Lung microvascular endothelial cell (primary cell): ENCODE data around the gene UNC80. TPM values are rescaled to one million over a fixed set of nuclear protein-coding genes. Genes with fewer than 3 reads are reported as not detected.

Experiments
- DNase-seq, 2 donors: peaks; one replicate each; pipeline versions ENCODE4 v3.0.0 to v3.0.0-alpha.2; 2010; ENCODE audit warnings: low read depth in 2 of 2
- total RNA-seq: library from RNA; depleted of rRNA; stranded (reverse); fragments of >200 nt; gene quantifications from 2 replicates; pipeline ENCODE4 v1.2.1, GENCODE V29; 2014

Gene UNC80
- total RNA-seq, 1 donor from 2014 or later: 0.20 TPM

DNA sequence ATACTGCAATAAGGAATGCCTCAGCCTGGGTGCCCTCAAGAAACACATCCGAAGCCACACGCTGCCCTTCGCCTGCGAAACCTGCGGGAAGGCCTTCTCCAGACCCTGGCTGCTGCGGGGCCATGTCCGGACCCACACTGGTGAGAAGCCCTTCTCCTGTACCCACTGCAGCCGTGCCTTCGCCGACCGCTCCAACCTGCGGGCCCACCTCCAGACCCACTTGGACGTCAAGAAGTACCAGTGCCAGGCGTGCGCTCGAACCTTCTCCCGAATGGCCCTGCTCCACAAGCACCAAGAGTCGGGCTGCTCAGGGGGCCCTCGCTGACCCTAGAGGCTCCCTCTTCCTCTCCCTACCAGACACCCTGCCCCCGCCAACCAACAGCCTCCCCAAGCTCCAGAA, 37.6 kb downstream of the UNC80 start:
- DNase-seq: no peak

DNA sequence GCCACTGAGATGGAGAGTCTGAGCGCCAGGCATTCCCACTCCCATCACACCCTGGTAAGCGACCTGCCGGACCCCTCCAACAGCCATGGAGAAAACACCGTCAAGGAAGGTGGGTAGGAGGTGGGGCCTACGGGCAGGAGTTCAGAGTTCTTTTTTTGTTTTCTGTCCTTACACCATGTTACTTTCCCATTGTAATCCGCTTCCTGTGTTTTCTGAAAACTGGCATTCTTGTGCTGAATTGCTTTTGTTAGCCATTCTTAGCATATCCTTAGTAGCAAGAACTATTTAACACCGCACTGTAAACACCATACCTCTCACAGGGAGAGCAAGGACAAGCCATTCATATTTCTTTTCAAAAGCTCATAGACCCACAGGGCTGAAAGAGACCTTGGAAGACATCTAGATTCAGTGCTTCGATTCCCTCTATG, 46.2 kb downstream of the UNC80 start:
- DNase-seq: peak; percentile 3 to 30

DNA sequence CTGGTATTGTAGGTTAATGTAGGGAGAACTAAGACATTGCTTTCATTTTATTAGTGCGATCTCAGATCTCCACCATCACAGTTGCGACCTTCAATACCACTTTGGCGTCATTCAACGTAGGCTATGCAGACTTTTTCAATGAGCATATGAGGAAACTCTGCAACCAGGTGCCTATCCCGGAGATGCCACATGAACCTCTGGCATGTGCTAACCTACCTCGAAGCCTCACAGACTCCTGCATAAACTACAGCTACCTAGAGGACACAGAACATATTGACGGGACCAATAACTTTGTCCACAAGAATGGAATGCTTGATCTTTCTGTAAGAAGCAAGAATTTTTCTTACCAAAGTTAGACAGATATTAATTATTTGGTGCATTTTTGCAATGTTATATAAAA, 47.3 kb downstream of the UNC80 start:
- DNase-seq: no peak

DNA sequence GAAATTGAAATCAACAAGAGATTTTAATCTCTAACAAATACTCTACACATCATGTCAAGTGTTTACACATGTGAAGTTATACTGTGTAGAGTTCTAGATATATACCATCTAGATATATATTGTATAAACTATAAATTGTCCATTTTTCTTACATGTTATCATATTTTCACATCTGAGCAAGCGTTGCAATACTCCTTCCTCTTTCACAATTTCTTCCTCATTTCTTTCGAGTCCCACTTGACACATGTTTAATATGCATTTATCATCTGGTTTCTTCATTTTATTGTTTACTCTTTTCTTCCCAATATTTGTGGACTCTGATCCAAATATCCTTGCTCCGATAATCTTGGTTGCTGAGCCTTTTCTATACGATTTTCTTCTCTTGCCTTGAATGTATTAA, 50.2 kb downstream of the UNC80 start:
- DNase-seq: no peak

DNA sequence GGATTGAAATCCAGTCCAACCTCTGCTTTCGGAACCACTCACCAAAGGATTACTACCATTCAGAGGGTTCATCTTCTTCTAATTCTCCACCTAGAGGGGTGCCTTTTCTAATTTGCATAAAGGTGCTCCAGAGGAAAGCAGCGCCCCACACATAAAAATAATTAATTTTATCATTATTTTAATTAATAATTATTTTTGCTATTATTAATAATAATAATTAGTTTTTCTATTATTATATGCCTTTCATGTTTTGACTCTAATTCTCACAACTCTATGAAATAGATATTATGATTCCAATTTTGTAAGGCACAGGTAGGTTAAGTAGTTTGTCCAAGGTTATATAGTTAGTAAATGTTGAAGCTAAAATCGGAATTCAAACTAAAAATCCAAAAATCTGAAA, 51.9 kb downstream of the UNC80 start:
- DNase-seq: no peak

DNA sequence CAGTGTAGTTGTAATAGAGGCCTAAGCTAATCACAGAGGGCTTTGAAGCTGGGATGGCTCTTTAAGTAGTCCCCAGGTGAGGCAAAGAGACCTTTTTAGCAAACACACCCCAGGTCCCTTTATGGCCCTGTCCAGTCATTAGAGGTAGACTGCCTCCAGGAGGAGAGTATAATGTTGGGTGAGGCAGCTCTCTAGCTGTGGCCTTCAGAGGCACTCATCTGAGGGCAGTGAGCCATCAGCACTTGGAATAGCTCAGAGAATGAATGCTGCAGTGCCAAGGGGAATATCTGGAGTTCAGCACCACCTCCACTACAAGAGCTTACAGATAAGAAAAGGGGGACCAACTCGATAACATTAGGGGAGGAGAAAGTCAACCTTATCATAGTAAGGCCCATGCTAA, 52.8 kb downstream of the UNC80 start:
- DNase-seq: no peak

DNA sequence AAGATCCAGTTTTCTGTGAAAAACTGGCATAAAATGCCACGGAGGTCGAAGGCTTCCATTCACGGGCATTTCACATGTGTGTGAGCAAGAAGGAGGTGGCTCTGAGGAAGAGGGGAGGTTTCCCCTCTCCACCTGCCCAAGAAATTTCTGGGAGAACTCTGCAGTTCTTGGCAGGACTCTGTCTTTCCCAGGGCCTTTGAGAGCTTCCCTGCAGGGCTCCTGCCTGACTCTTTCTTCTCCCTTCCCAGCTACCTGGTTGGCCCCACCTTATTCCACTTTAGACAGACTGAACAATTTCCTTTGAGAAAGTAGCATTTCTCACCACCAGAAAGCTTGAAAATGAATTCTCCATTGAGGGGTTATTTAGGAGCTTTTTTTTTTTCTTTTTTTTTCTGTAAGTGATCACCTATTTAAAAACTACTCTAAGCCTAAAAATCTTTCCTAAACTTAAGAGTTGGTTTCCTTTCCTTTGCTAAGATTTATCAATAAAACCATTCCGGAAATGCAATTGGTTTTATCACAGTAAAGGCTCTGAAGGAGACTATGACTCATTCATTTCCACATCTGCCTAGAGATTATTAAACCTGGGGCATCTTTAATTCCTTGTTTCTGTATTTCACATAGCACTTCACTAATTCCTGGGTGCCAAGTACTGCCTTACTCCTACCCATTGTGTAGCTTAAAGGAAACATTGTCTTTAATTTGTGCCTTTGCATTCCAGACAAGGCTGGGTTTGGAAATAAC, 59.3 kb downstream of the UNC80 start:
- DNase-seq: no peak

DNA sequence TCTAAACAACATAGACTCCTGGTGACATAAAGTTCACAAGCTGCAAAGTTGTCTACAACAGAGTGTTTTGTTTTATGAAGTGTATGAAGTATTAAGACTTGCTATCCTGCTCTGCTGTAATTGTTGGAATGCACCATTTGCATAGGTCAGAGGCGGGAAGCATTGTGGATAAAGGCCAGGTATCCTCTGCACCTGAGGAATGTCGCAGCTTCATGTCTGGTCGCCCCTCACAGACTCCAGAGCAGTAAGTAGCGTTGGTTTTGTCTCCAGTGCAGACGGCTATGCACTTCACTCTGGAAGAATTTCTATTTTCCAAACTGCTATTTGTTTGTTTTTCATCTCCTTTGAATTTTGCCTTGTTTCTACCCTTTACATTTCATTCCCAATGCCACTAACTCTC, 63.1 kb downstream of the UNC80 start:
- DNase-seq: no peak

DNA sequence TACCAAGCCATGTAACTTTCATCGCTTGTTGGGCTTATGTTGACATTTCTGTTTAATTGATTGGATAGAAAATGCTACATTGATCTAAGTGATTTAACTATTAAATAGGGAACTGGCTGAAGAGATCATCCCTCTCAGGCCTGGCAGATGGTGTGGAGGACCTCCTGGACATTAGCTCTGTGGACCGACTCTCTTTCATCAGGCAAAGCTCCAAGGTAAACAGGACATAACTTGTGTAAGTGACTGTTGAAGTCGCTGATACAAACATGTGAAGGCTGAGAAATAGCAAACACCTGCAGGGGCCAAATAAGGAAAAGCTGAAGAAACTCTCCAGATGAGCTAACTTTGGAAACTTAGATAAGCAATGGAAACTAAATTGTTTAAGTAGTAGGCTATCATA, 68.8 kb downstream of the UNC80 start:
- peak in 1 of 2 donors; percentile 5 for DNase-seq

DNA sequence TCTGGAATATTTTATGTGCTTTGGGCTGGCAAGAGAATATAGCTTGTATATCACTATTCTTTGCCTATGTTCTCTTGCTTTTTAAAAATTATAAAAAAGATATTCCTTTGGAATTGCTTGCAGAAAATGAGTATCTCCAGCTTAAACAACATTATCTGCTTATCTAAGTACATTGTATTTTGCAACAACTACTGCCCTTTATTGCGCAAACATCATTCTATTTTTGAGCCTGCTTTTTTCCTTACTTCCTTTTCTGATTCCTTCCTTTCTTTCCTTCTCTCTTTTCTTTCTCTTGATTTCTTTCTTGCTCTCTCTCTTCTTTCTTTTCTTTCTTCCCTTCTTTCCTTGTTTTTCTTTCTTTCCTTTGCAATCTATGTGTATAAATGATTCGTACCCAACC, 74.0 kb downstream of the UNC80 start:
- no peak for DNase-seq

DNA sequence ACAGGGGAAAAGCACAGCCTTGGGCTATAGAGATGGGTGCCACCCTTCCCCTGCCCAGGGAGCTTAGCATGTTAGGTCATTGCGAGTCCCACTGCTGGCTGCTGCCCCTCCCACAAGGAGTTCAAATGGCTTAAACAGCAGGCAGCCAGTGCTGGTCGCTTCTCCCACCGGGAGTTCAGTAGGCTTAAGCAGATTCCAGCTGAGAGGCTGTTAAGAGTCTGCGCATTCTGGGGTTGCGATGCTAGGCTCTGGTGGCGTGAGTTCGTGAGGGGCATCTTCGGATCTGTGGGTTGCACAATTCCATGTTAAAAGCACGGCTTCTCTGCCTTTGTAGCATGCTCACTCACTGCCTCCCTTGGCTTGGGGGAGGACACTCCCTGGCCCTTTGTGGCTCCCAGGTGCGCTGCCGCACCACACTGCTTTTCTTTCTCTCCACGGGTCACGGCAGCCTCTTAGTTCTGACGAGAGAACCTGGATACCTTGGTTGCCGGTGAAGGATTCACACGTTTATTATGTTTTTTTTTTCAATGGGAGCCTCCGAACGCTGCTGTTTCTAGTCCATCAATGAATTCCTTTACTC, 93.2 kb downstream of the UNC80 start:
- no peak for DNase-seq

DNA sequence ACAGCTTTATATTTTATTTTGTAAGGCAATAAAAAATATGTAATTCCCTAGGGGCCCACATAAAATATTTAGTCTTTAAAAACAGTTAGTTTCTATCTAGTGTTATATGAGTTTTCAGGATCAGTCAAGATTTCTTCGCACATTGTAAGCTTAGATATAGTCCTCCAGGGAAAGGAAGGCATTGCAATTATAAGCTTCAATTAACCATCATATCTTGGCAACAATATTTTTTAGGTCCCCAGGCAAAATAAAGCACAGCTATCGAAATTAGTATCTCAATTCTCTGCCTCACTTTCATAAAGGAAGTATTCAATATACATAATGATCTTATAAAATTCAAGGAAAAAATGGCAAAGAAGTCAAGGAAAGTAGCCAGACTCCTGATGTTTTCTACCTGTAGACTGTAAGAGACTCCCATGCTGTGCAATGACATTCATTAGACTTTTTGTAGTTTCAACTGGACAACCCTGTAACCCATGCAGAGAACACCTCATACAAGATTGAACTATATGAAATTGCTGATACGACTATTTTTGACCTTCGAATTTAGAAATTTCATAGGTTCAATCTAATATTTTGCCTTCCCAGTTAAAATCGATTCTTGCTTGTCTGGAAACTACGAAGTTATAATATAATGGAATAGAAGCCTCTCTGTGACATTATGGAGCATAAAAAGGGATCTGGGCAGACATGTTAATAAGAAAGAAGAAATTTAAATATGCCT, 96.8 kb downstream of the UNC80 start:
- no peak for DNase-seq

DNA sequence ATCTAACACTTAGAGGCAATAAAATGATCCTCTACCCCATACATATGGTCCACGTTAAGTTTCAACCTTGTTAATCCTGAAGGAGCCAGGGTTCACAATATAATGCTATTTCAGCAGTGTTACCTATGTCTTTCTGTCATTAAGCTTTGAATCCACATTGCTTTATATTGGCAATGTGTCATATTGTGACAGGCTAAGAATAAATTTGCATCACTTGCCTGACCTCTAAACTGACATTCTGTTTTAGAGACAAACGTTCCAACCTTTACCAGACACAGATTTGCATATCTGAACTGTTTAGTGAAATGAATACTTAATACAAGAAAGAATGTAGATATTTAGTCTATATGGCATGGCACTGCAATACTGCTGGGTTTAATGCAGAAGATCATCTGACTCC, 98.4 kb downstream of the UNC80 start:
- DNase-seq: no peak

DNA sequence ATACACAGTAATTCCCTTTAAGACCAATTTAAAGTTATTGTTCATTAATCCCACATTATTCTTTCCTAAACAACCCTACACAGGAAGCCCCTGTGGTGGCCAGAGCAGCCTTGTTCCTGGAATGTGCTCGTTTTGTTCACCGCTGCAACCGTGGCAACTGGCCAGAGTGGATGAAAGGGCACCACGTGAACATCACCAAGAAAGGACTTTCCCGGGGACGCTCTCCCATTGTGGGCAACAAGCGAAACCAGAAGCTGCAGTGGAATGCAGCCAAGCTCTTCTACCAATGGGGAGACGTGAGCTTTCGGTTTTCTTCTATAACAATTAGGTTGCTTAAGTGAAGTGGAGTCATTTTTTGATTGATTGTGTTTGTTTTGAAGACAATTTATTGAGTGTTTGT, 101.0 kb downstream of the UNC80 start:
- peak; percentile 68 to 92 for DNase-seq

DNA sequence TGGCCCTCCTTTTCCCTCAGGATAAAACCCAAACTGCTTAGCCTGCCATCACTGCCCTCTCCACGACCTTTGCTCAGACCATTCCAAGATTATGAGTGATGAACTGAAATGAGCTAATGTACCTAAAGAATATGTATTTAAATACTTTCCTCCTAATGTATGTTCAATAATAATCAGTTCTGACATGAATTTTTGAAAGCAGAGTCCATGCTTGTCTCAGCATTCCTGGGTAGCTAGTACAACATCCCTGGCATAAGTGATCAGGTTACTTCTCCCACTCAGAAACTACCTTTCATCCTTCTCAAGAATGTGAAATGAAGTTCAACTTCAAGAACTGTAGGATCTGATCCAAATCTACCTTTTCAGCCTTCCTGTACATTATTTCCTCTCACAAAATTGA, 103.6 kb downstream of the UNC80 start:
- DNase-seq: no peak

DNA sequence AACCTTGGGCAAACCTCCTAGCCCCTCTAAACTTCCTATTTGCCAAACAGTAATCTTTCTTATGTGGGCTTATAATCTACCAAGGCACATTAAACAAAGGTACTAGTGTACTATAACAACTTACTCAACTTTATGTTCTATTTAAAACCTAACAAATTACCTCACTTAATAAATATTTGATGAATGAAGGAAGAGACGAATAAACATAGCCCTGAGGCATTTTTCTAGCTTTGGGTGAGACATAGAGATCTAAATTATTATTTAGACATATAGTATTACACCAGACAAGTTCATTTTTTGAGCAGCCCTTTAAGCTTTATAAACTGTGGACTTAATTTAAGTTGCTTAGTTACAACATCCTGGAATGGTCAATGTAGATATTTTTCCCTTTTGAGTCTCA, 104.6 kb downstream of the UNC80 start:
- peak in 1 of 2 donors; percentile 4 for DNase-seq

DNA sequence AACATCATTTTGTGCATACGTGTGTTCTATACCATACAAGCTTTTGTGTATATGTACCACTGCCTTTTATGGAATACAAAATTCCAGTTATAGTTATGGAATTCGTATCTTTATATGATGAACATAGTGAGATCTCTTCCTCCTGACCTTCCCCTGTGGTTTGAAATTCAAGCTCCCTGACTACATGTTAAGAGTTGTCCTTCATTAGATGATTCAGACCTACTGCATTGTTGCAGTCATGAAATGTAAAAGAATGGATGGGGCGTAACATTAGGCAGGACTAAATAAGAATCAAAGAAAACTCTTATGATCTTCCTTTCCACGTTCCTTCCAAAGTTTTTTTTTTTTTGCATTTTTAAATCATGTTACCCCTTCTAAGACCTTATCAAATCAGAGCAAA, 107.1 kb downstream of the UNC80 start:
- no peak for DNase-seq

DNA sequence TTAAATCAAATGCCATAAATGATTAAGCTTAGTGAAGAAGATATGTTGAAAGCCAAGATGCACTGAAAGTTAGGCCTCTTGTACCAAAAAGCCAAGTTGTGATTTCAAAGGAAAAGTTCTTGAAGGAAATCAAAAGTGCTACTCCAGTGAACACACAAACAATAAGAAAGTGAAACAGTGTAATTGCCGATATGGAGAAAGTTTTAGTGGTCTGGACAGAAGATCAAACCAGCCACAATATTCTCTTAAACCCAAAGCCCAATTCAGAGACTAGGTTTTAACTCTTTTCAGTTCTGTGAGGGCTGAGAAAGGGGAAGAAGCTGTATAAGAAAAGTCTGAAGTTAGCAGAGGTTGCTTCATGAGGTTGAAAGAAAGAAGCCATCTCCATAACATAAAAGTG, 129.0 kb downstream of the UNC80 start:
- DNase-seq: no peak

DNA sequence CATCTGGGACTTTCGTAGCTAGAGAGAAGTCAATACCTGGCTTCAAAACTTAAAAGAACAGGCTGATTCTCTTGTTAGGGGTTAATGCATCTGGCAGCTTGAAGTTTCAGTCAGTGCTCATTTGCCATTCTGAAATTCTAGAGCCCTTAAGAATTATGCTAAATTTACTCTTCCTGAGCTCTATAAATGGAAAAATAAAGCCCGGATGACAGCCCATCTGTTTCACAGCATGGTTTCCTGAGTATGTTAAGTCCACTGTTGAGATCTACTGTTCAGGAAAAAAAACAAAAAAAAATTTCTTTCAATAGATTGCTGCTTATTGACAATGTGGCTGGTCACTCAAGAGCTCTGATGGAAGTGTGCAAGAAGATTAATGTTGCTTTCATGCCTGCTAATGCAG, 129.5 kb downstream of the UNC80 start:
- DNase-seq: no peak

DNA sequence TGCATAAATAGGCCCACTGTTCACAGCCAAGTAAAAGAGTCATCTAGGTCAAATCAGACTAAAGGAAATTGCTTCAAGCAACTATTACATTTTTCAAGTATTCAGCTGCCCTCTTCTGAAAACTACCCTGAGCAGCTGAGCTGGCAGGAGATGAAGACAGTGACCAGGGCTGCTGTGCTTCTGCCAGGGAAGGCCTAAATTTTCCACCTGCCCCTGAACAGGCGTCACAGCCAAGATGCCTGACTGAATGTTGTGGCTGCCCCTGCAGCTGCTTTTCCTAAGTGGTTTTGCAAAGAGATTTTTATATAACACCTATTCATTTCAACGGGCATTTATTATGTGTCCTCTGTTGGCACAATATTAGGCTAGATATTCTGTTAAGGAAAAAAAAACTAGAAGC, 134.1 kb downstream of the UNC80 start:
- no peak for DNase-seq

DNA sequence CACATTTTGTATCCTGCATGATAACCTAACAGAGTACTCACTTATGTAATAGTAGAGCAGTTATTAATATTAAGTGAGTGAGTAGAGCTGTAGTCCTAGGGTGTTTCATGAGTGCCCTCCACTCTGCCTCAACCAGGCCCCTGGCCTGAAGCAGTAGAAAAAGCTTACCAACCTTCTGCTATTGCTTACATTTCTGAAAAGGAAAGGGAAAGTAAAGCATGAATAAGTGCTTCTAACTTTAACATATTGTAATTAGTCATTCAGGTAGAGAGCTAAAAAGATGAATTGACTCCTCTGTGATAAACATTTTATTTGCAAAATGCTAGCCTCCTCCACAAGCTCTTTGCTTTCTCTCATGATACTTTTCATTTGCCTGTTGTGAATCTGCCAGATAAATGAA, 136.1 kb downstream of the UNC80 start:
- DNase-seq: no peak

DNA sequence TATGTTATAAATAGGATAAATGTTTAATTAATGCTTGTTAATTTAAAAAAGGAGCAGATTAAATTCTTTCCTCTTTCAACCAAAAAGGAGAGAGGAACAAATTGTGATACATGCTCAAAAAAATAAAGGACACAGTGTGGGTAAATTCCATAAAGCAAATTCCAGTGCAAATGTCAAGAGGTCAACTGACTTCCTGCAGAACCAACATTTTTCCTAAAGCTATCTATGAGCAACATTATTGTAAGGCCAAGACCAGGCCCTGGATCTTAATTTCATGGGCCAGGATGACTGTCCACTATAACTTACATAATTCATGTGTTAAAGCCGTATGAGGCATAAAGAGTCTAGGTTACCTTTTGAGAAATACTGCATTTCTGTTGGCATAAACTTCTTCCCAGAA, 136.9 kb downstream of the UNC80 start:
- peak in 1 of 2 donors; percentile 71 for DNase-seq

DNA sequence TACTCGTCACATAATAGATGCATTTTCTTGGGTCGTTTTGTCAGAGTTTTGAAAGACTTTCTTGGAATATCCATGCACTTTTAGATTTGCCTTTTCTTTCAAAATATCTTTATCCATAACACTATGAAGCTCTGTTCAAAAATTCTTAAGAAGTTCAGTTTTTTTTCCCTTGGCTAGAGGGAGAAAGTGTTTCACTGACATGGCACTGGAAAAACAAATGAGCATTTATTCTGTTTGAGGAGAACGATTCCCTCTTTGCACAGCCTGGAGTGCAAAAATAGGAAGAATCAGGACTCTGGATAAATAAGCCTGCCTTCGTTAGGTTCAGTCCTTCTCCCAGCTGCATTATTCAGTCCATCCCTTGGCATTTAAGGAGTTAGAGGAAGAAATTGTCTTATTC, 139.9 kb downstream of the UNC80 start:
- no peak for DNase-seq
